GM23338 (cell line): ENCODE measurements around the gene ZFHX3.

ENCODE experiments used
- ETS1 ChIP-seq: IDR thresholded peaks from 2 replicates; pipeline ENCODE4 v1.6.1; 2016; ENCODE audit warnings: antibody characterized with exemption
- POLR2AphosphoS5 ChIP-seq: IDR thresholded peaks from 2 replicates; pipeline ENCODE4 v1.6.1; 2016; ENCODE audit warnings: antibody characterized with exemption, low read depth

GRCh38 chr16:72996291-72997062, 51.5 kb downstream of the ZFHX3 start:
- no peak for TF ChIP-seq POLR2AphosphoS5
- TF ChIP-seq ETS1: no peak
